ENCODE results near the gene S100A8. TPM values are rescaled to one million over a fixed set of nuclear protein-coding genes. Genes with fewer than 3 reads are reported as not detected.
"Not testable (repeated sequence)": the region's sequence is repeated elsewhere in the genome, so short reads cannot be mapped to it uniquely, and the experiment has no call there.

Gene S100A8
- total RNA-seq, 3 donors from 2014 or later, result 3.4 to 90.6 (median 22.4) TPM

DNA sequence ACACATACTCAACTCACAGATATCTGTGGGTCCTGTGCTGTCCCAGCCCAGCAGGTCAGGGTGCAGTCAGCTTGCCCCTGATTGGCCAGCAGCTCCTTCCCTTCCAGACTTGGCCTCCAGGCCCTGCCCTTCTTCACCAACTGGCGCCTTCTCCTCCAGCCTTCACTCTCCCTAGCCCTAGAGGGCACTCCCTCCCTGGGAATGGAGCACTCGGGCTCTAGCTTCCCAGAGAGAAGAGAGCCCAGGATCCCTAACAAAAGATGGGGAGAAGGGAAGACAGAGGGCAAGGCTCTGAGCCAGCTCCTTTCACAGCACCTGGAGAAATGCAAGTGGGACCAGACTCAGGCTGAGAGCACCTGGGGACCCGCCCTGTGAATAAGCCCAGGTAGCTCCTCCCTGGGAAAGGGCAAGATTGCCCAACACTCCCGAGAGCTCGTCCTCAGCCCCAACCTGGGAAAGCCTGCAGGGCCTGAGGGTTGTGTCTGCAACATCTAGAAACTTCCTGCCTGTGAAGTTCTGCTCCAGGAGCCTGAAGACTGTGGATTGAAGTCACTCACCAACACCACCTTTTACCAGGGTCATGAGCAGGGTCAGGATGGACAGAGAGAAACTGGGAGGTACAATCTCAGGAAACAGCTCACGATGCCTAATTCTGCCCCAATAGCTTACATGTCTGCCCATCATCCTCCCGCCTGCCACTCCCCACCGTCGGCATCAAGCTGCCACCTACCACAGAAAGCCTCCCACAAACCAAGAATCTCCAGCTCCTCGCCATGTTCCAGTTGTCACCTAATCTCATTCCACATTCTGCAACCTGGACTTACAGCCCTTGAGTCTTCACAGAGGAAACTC, 42.1 kb downstream of the S100A8 start, which contains the start of gene PGLYRP4:
Gene PGLYRP4, minus strand, starts transcription at position 331 of the 852 bp plus-strand sequence. CDS start 909 bp downstream, outside the sequence.
- no peaks in the 10 kb centered on the region for H3K9me3 ChIP-seq
- no peaks in the 10 kb centered on the region for H3K36me3 ChIP-seq (ENCODE audit: low read depth)
- TF ChIP-seq, protein P1, sequence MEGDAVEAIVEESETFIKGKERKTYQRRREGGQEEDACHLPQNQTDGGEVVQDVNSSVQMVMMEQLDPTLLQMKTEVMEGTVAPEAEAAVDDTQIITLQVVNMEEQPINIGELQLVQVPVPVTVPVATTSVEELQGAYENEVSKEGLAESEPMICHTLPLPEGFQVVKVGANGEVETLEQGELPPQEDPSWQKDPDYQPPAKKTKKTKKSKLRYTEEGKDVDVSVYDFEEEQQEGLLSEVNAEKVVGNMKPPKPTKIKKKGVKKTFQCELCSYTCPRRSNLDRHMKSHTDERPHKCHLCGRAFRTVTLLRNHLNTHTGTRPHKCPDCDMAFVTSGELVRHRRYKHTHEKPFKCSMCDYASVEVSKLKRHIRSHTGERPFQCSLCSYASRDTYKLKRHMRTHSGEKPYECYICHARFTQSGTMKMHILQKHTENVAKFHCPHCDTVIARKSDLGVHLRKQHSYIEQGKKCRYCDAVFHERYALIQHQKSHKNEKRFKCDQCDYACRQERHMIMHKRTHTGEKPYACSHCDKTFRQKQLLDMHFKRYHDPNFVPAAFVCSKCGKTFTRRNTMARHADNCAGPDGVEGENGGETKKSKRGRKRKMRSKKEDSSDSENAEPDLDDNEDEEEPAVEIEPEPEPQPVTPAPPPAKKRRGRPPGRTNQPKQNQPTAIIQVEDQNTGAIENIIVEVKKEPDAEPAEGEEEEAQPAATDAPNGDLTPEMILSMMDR (IDR thresholded peaks at IDR 0.05), result no peak
- ATAC-seq, result peak; percentile 44
- no peak within 1 kb of the TSS for H3K4me3 ChIP-seq
- intact Hi-C loops (cut with DNase I, micrococcal nuclease), result no loop called here
- DNase-seq, result no peak
- H3K4me1 ChIP-seq (ENCODE audit: low read depth), result no peaks in the 10 kb centered on the region

DNA sequence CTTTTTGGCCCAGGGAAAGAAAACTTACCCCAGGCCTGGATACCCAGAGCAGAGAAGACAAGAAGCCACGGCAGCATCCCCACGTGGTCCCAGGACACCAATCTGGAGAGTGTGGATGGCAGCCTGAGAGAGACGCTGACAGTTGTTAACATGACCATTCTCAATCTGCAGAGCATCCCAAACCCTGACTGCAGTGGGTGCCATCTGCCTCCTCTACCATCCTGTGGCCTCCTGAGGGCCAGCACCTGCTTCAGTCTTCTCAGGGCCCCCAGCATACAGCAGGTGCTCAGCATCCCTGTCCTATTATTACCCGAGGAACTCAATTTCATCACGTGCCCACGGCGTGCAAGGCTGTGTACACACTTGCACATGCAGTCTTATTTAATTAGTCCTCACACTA, 43.0 kb downstream of the S100A8 start:
- intact Hi-C loops (cut with DNase I, micrococcal nuclease), result no loop called here
- Histone ChIP-seq H3K9me3 (no peaks in the 10 kb centered on the region), H3K4me1 (ENCODE audit: low read depth) (no peaks in the 10 kb centered on the region), H3K4me3 (no peak overlapping the region), H3K36me3 (ENCODE audit: low read depth) (no peaks in the 10 kb centered on the region)
- DNase-seq (no peak), ATAC-seq (no peak)
- TF ChIP-seq, protein P1 (IDR thresholded peaks at IDR 0.05), result no peak

DNA sequence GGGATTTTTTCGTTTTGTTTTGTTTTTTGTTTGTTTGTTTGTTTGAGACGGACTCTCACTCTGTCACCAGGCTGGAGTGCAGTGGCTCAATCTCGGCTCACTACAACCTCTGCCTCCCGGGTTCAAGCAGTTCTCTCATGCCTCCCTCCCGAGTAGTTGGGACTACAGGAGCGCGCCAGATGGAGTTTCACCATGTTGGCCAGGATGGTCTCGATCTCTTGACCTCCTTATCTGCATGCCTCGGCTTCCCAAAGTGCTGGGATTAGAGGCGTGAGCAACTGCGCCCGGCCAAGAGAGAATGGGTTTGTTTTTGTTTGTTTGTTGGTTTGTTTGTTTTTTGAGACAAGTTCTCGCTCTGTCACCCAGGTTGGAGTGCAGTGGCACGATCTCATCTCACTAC, 43.8 kb downstream of the S100A8 start:
- ATAC-seq, result not testable (repeated sequence)

GRCh38 chr1:153346077-153346723, 44.7 kb downstream of the S100A8 start:
- DNase-seq (no peak), ATAC-seq (peak; percentile 42)
- Histone ChIP-seq H3K36me3 (ENCODE audit: low read depth) (no peaks in the 10 kb centered on the region), H3K9me3 (no peaks in the 10 kb centered on the region), H3K4me3 (no peak overlapping the region), H3K4me1 (ENCODE audit: low read depth) (no peaks in the 10 kb centered on the region)
- intact Hi-C loops (cut with DNase I, micrococcal nuclease), result no loop called here
- TF ChIP-seq, protein P1 (IDR thresholded peaks at IDR 0.05), result no peak

More for the DNA sequence above, 43.8 kb downstream of the S100A8 start:
- H3K4me3 ChIP-seq; intact Hi-C loops (cut with DNase I, micrococcal nuclease); H3K4me1 ChIP-seq (ENCODE audit: low read depth); DNase-seq; H3K36me3 ChIP-seq (ENCODE audit: low read depth); H3K9me3 ChIP-seq: not testable (repeated sequence)

- Histone ChIP-seq H3K36me3 (ENCODE audit: low read depth) (no peaks in the 10 kb centered on the region), H3K4me3 (no peak overlapping the region), H3K9me3 (no peaks in the 10 kb centered on the region), H3K4me1 (ENCODE audit: low read depth) (no peaks in the 10 kb centered on the region)
- TF ChIP-seq, protein P1 (IDR thresholded peaks at IDR 0.05), result no peak
- ATAC-seq, result no peak
- intact Hi-C loops (cut with DNase I, micrococcal nuclease), result no loop called here
- DNase-seq, result no peak
Observed at GRCh38 chr1:153345187-153346076, 45.4 kb downstream of the S100A8 start.
